Activated T-cell treated with anti-CD3 and anti-CD28 coated beads for 48 hours (primary cell): ENCODE results near the gene CALU.

Experiments used
- DNase-seq: peaks from one replicate; pipeline ENCODE4 v3.0.0-alpha.2; 2020; ENCODE audit warnings: low read depth

The CALU gene

GRCh38 chr7:128788446-128789412 is 49.6 kb downstream of the CALU start:
- DNase-seq = no peak

- DNase-seq = no peak
Measured at GRCh38 chr7:128790315-128791041, 51.3 kb downstream of the CALU start.

GRCh38 chr7:128791121-128791971 is 52.2 kb downstream of the CALU start, which contains the start of gene CCDC136:
TSS of gene CCDC136 (plus strand) at chr7:128791968. CDS start at chr7:128792412, 444 bp downstream.
- peak; percentile 76 for DNase-seq

GRCh38 chr7:128791972-128792327 is 52.8 kb downstream of the CALU start:
- DNase-seq = no peak

GRCh38 chr7:128792471-128793180 is 53.5 kb downstream of the CALU start:
- DNase-seq = no peak

- DNase-seq = no peak
Measured at GRCh38 chr7:128793181-128793547, 54.0 kb downstream of the CALU start.

GRCh38 chr7:128794020-128794419 is 54.9 kb downstream of the CALU start:
- DNase-seq = peak; percentile 4

GRCh38 chr7:128794436-128794835 is 55.3 kb downstream of the CALU start:
- no peak for DNase-seq

- DNase-seq = no peak
Measured at GRCh38 chr7:128795129-128795528, 56.0 kb downstream of the CALU start.

GRCh38 chr7:128796327-128796726 is 57.2 kb downstream of the CALU start:
- DNase-seq = no peak

GRCh38 chr7:128799451-128799850 is 60.3 kb downstream of the CALU start:
- no peak for DNase-seq

GRCh38 chr7:128800567-128800966 is 61.4 kb downstream of the CALU start:
- DNase-seq = no peak

GRCh38 chr7:128801003-128801402 is 61.8 kb downstream of the CALU start:
- no peak for DNase-seq

GRCh38 chr7:128801667-128802418 is 62.7 kb downstream of the CALU start:
- no peak for DNase-seq

GRCh38 chr7:128804484-128804883 is 65.3 kb downstream of the CALU start:
- no peak for DNase-seq

GRCh38 chr7:128805225-128805624 is 66.1 kb downstream of the CALU start:
- DNase-seq = no peak

- no peak for DNase-seq
Measured at GRCh38 chr7:128807191-128807590, 68.0 kb downstream of the CALU start.

- no peak for DNase-seq
Measured at GRCh38 chr7:128809363-128809762, 70.2 kb downstream of the CALU start.

GRCh38 chr7:128810473-128810872 is 71.3 kb downstream of the CALU start:
- no peak for DNase-seq

- no peak for DNase-seq
Measured at GRCh38 chr7:128810997-128811396, 71.8 kb downstream of the CALU start.
